K562 (cell line): Measurements from ENCODE around the gene RHBDD1. TPM values are rescaled to one million over a fixed set of nuclear protein-coding genes. Genes with fewer than 3 reads are reported as not detected.

Source experiments
- CREB1 ChIP-seq, 2 experiments: sonication (generic) in 1 of 2; formaldehyde crosslinking in 1 of 2; IDR thresholded peaks; 2 replicates each; pipeline versions ENCODE4 v1.6.1 to v1.8.0; 2012 to 2022; ENCODE audit warnings: inconsistent platforms in 1 of 2, mild to moderate bottlenecking in 1 of 2, missing genetic modification reagents in 1 of 2, moderate library complexity in 1 of 2
- CXXC5 ChIP-seq: fragments of 250-450 bp; sonication (Bioruptor Pico); IDR thresholded peaks from 2 replicates; pipeline ENCODE4 v1.8.0; 2022; ENCODE audit warnings: inconsistent platforms, mild to moderate bottlenecking, moderate library complexity
- DACH1 ChIP-seq: fragments of 450-650 bp; IDR thresholded peaks from 2 replicates; pipeline ENCODE4 v1.6.1; 2018; ENCODE audit not compliant: partially characterized antibody
- EZH2 ChIP-seq: IDR thresholded peaks from 2 replicates; pipeline ENCODE4 v1.6.1; 2012; ENCODE audit warnings: low read depth, mild to moderate bottlenecking, inconsistent platforms, low read length, borderline replicate concordance
- HMG20A ChIP-seq: fragments of 450-650 bp; formaldehyde crosslinking; conservative IDR thresholded peaks from 2 replicates; pipeline ENCODE4 v1.4.0; 2020; ENCODE audit warnings: mild to moderate bottlenecking, mixed read lengths
- KLF10 ChIP-seq: fragments of 250-450 bp; sonication (Bioruptor Pico); IDR thresholded peaks from 2 replicates; pipeline ENCODE4 v1.6.1; 2021; ENCODE audit warnings: matching md5 sums
- MTA1 ChIP-seq: fragments of 450-650 bp; IDR thresholded peaks from 2 replicates; pipeline ENCODE4 v1.6.1; 2017; ENCODE audit warnings: borderline replicate concordance
- NCOR1 ChIP-seq: fragments of 450-650 bp; IDR thresholded peaks from 2 replicates; pipeline ENCODE4 v1.6.1; 2016; ENCODE audit warnings: mild to moderate bottlenecking, moderate library complexity
- POLR2AphosphoS2 ChIP-seq: IDR thresholded peaks from 2 replicates; pipeline ENCODE4 v1.6.1; 2012; ENCODE audit warnings: low read length, improper control_type of control experiment
- PTTG1 ChIP-seq: fragments of 450-650 bp; IDR thresholded peaks from 2 replicates; pipeline ENCODE4 v1.6.1; 2016; ENCODE audit warnings: low read depth, mild to moderate bottlenecking, missing genetic modification characterization, missing compliant biosample characterization
- RAD21 ChIP-seq, 2 experiments: fragments of 250-450 bp in 1 of 2; fragments of 450-650 bp in 1 of 2; sonication (Bioruptor Pico) in 1 of 2; formaldehyde crosslinking in 1 of 2; IDR thresholded peaks in 1 of 2; conservative IDR thresholded peaks in 1 of 2; 2 replicates each; pipeline versions ENCODE4 v1.4.0 to v1.8.0; 2020 to 2022; ENCODE audit warnings: mild to moderate bottlenecking in 2 of 2, moderate library complexity in 1 of 2
- USF2 ChIP-seq: sonication (generic); formaldehyde crosslinking; IDR thresholded peaks from 2 replicates; pipeline ENCODE4 v1.5.0; 2020; ENCODE audit warnings: missing genetic modification reagents
- ZFX ChIP-seq: sonication (generic); formaldehyde crosslinking; IDR thresholded peaks from 2 replicates; pipeline ENCODE4 v1.8.0; 2022; ENCODE audit warnings: mild to moderate bottlenecking, missing genetic modification reagents, moderate library complexity
- ZNF184 ChIP-seq: sonication (generic); formaldehyde crosslinking; IDR thresholded peaks from 2 replicates; pipeline ENCODE4 v1.5.0; 2020; ENCODE audit warnings: missing genetic modification reagents
- ZNF224 ChIP-seq: sonication (generic); formaldehyde crosslinking; IDR thresholded peaks from 2 replicates; pipeline ENCODE4 v1.8.0; 2022; ENCODE audit warnings: mild to moderate bottlenecking, missing genetic modification reagents
- ZNF696 ChIP-seq: fragments of 250-450 bp; sonication (Bioruptor Pico); conservative IDR thresholded peaks from 2 replicates; pipeline ENCODE4 v1.4.0; 2020; ENCODE audit warnings: mild to moderate bottlenecking, moderate library complexity
- polyA plus RNA-seq, 8 experiments: library from polyadenylated mRNA; depleted of rRNA in 4 of 8; stranded (reverse) in 5 of 8; unstranded in 3 of 8; fragments of >200 nt; fragmentation: Nextera tagmentation in 2 of 8; fragmentation: Illumina TruSeq in 1 of 8; extraction: Ambion mirVana in 2 of 8; extraction: Trizol in 1 of 8; gene quantifications; 2 replicates each; pipeline versions ENCODE4 v1.2.1 to v1.2.3, GENCODE V29; 2011 to 2014; ENCODE audit warnings: inconsistent platforms in 1 of 8, missing spikeins in 1 of 8
- total RNA-seq, 7 experiments: library from RNA; depleted of rRNA in 6 of 7; stranded (reverse); fragments of >200 nt in 6 of 7; fragmentation: Illumina TruSeq in 2 of 7; extraction: Trizol in 2 of 7; gene quantifications; 2 replicates each; pipeline versions ENCODE4 v1.2.1 to v1.2.3, GENCODE V29; 2011 to 2021; ENCODE audit warnings: low replicate concordance in 1 of 7
- TF ChIP-seq, protein P1 (sequence below): fragments of 150-350 bp; IDR thresholded peaks from 2 replicates; pipeline ENCODE4 v1.6.1; 2014; ENCODE audit warnings: low read depth, mild to moderate bottlenecking, low read length, borderline replicate concordance
- TF ChIP-seq, protein P2 (sequence below): sonication (generic); formaldehyde crosslinking; IDR thresholded peaks from 2 replicates; pipeline ENCODE4 v1.8.0; 2022; ENCODE audit warnings: missing genetic modification reagents, mild to moderate bottlenecking, borderline replicate concordance
- TF ChIP-seq, protein P3 (sequence below): fragments of 250-450 bp; sonication (Bioruptor Pico); IDR thresholded peaks from 2 replicates; pipeline ENCODE4 v1.8.0; 2022; ENCODE audit warnings: inconsistent platforms, mild to moderate bottlenecking, moderate library complexity, borderline replicate concordance

Gene RHBDD1
- total and polyA plus RNA-seq, 9 of the 15 experiments (the other 6 are each of a cell fraction or from before 2014, with no cell fraction given) = 4.8 to 34.8 (median 15.6) TPM

- no peak for TF ChIP-seq MTA1
- no peak for TF ChIP-seq PTTG1
- TF ChIP-seq EZH2 = no peak
- no peak for TF ChIP-seq HMG20A (CRISPR knock-in tag)
- TF ChIP-seq, protein P1, sequence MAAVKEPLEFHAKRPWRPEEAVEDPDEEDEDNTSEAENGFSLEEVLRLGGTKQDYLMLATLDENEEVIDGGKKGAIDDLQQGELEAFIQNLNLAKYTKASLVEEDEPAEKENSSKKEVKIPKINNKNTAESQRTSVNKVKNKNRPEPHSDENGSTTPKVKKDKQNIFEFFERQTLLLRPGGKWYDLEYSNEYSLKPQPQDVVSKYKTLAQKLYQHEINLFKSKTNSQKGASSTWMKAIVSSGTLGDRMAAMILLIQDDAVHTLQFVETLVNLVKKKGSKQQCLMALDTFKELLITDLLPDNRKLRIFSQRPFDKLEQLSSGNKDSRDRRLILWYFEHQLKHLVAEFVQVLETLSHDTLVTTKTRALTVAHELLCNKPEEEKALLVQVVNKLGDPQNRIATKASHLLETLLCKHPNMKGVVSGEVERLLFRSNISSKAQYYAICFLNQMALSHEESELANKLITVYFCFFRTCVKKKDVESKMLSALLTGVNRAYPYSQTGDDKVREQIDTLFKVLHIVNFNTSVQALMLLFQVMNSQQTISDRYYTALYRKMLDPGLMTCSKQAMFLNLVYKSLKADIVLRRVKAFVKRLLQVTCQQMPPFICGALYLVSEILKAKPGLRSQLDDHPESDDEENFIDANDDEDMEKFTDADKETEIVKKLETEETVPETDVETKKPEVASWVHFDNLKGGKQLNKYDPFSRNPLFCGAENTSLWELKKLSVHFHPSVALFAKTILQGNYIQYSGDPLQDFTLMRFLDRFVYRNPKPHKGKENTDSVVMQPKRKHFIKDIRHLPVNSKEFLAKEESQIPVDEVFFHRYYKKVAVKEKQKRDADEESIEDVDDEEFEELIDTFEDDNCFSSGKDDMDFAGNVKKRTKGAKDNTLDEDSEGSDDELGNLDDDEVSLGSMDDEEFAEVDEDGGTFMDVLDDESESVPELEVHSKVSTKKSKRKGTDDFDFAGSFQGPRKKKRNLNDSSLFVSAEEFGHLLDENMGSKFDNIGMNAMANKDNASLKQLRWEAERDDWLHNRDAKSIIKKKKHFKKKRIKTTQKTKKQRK = no peak
- no peak for TF ChIP-seq DACH1
- TF ChIP-seq RAD21 (CRISPR knock-in tag; conservative IDR thresholded peaks at IDR 0.05 in 1 of 2, IDR thresholded peaks at IDR 0.05 in 1 of 2) = no peak
- TF ChIP-seq ZNF224 (CRISPR knock-in tag) = peak; percentile 85; the same call in 1 of the 2 replicates
- TF ChIP-seq KLF10 (CRISPR knock-in tag) = no peak
- TF ChIP-seq, protein P2, sequence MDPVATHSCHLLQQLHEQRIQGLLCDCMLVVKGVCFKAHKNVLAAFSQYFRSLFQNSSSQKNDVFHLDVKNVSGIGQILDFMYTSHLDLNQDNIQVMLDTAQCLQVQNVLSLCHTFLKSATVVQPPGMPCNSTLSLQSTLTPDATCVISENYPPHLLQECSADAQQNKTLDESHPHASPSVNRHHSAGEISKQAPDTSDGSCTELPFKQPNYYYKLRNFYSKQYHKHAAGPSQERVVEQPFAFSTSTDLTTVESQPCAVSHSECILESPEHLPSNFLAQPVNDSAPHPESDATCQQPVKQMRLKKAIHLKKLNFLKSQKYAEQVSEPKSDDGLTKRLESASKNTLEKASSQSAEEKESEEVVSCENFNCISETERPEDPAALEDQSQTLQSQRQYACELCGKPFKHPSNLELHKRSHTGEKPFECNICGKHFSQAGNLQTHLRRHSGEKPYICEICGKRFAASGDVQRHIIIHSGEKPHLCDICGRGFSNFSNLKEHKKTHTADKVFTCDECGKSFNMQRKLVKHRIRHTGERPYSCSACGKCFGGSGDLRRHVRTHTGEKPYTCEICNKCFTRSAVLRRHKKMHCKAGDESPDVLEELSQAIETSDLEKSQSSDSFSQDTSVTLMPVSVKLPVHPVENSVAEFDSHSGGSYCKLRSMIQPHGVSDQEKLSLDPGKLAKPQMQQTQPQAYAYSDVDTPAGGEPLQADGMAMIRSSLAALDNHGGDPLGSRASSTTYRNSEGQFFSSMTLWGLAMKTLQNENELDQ (CRISPR knock-in tag) = no peak
- TF ChIP-seq POLR2AphosphoS2 = peak; percentile 46; the same call in 1 of the 2 replicates
- TF ChIP-seq, protein P3, sequence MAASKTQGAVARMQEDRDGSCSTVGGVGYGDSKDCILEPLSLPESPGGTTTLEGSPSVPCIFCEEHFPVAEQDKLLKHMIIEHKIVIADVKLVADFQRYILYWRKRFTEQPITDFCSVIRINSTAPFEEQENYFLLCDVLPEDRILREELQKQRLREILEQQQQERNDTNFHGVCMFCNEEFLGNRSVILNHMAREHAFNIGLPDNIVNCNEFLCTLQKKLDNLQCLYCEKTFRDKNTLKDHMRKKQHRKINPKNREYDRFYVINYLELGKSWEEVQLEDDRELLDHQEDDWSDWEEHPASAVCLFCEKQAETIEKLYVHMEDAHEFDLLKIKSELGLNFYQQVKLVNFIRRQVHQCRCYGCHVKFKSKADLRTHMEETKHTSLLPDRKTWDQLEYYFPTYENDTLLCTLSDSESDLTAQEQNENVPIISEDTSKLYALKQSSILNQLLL (CRISPR knock-in tag) = no peak
- TF ChIP-seq ZNF184 (CRISPR knock-in tag) = no peak
- TF ChIP-seq ZFX = peak; percentile 81
- peak; percentile 96 for TF ChIP-seq CXXC5
- 0 out of 2 replicates have a peak, but pooled peaks have one; percentile 32 for TF ChIP-seq USF2 (CRISPR knock-in tag)
- peak; percentile 87 for TF ChIP-seq CREB1 (IDR thresholded peaks at IDR 0.05)
- peak; percentile 85 for TF ChIP-seq CREB1 (CRISPR knock-in tag; IDR thresholded peaks at IDR 0.05)
- no peak for TF ChIP-seq ZNF696 (CRISPR knock-in tag)
- peak; percentile 19; the same call in 1 of the 2 replicates for TF ChIP-seq NCOR1
These were observed at the start of gene RHBDD1 (continued) for GRCh38 chr2:226835796-226836547.
